ENCODE results near the gene LTO1. TPM values are rescaled to one million over a fixed set of nuclear protein-coding genes. Genes with fewer than 3 reads are reported as not detected.

The LTO1 gene
- total RNA-seq, 4 donors from 2014 or later = 23.5 to 40.0 (median 26.9) TPM

DNA sequence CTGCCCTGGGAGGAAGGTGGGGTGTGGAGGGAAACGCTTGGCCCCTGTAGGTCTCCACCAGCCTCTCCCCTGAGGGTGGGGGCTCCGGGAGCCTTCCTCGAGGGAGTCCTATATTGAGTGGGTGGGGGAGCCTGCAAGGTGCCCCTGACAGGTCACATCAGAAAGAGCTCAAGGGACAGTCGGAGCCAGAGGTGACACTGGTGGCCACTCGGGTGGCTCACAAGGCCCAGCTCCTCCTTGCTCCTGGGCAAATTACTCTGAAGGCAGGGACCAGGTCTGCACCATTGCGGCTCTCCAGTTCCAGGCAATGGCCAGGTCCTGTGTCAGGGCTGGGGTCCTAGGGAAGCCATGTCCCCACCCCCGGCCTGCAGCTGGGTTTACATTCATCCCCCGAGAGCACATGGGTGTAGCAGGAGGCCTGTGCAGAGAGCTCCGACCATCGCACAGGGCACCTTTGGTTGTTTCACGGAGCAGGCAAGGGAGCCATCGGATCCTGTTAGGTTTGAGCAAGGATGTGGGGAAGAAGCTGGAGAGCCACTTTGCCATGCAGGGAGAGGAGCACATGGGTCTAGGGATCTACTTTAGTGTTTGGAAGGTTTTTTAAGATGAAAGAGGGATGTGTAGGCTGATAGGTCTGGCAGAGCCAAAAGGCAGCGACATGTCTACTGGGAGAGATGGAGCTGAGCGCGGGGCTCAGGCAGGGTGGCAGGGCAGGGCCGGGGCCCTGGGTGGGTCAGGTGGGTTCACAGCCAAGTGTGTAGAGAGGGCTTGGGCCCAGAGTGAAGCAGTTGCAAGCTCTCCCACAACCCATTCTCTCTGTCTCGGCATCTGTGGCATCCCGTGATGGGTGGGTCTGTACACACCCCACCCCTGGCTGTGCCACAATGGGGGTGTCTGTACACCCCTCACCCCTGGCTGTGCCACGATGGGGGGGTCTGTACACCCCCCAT is 19.4 kb downstream of the LTO1 start:
- no peak for DNase-seq
- Histone ChIP-seq H3K27ac (no peak overlapping the region), H3K4me3 (replicated peaks in 1 of 3) (no peak overlapping the region), H3K4me1 (no peaks in the 10 kb centered on the region), H3K9me3 (no peaks in the 10 kb centered on the region), H3K36me3 (peaks cover 12 to 20% of the 10 kb centered on the region in 2 donors), H3K27me3 (no peaks in the 10 kb centered on the region)
- intact Hi-C loops (cut with DNase I) = no loop called here
- 91 to 92% methylated on average over 11 to 19 of the region's 19 CpGs for WGBS, 2 donors
- TF ChIP-seq POLR2A (IDR thresholded peaks at IDR 0.05) = no peak
- TF ChIP-seq, protein P1, sequence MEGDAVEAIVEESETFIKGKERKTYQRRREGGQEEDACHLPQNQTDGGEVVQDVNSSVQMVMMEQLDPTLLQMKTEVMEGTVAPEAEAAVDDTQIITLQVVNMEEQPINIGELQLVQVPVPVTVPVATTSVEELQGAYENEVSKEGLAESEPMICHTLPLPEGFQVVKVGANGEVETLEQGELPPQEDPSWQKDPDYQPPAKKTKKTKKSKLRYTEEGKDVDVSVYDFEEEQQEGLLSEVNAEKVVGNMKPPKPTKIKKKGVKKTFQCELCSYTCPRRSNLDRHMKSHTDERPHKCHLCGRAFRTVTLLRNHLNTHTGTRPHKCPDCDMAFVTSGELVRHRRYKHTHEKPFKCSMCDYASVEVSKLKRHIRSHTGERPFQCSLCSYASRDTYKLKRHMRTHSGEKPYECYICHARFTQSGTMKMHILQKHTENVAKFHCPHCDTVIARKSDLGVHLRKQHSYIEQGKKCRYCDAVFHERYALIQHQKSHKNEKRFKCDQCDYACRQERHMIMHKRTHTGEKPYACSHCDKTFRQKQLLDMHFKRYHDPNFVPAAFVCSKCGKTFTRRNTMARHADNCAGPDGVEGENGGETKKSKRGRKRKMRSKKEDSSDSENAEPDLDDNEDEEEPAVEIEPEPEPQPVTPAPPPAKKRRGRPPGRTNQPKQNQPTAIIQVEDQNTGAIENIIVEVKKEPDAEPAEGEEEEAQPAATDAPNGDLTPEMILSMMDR (IDR thresholded peaks at IDR 0.05) = no peak

DNA sequence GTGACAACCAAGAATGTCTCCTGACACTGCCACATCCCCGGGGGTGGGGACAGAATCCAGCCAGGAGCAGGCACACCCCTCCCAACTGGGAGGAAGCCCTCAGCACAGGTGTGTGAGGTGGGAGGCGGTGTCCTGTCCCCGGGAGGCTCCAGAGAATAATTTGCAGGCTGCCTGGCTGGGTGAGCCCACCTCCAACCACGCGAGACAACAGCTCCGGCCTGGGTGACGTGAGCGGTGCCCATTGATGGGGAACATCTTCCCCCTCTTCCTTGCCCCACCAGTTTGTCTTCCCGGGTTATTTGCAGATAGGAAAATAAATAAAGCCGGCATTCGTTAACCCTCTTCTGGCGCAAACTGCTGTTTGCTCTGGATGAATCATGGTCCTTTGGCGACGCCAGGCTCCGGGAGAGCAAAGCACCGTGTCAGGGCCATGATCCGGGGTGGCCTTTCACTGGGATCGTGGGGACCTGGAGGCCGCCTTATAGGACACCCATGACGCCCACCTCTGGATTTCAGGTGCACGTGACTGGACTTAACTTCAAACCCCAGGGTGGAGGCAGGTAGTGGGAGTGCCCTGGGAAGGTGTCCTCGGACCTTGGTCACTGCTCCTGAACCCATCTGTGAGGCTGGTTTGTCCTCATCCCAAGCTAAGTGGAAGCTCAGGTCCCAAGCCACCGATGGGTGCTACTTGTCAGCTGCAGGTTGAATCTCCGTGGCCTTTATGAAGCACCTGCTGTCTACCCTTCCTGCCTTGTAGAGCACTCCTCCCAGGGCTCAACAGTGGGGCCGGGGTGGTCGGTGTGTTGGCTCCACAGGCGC is 20.3 kb downstream of the LTO1 start:
- H3K4me1 ChIP-seq = no peaks in the 10 kb centered on the region
- TF ChIP-seq POLR2A (IDR thresholded peaks at IDR 0.05) = no peak
- TF ChIP-seq, protein P1 (IDR thresholded peaks at IDR 0.05) = no peak
- 77% methylated on average over 19 to 21 of the region's 27 CpGs for WGBS, 2 donors
- H3K4me3 ChIP-seq (replicated peaks in 1 of 3) = no peak overlapping the region
- H3K9me3 ChIP-seq = no peaks in the 10 kb centered on the region
- no peak overlapping the region for H3K27ac ChIP-seq
- DNase-seq = no peak
- H3K27me3 ChIP-seq = no peaks in the 10 kb centered on the region
- peaks cover 19 to 29% of the 10 kb centered on the region in 2 donors for H3K36me3 ChIP-seq
- intact Hi-C loops (cut with DNase I) = no loop called here

DNA sequence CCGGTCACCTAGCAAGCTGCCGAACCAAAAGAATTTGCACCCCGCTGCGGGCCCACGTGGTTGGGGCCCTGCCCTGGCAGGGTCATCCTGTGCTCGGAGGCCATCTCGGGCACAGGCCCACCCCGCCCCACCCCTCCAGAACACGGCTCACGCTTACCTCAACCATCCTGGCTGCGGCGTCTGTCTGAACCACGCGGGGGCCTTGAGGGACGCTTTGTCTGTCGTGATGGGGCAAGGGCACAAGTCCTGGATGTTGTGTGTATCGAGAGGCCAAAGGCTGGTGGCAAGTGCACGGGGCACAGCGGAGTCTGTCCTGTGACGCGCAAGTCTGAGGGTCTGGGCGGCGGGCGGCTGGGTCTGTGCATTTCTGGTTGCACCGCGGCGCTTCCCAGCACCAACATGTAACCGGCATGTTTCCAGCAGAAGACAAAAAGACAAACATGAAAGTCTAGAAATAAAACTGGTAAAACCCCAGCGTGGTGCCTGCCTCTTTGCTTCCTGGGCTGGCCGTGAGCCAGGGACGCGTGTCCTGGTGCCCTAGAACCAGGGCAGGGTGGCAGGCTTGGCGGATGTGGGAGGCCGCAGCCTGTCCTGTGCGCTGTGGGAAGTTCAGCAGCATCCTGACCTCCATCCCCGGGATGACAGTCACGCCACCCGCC is 21.0 kb downstream of the LTO1 start:
- Histone ChIP-seq H3K36me3 (peaks cover 26 to 34% of the 10 kb centered on the region in 2 donors), H3K4me1 (no peaks in the 10 kb centered on the region), H3K27ac (no peak overlapping the region), H3K4me3 (replicated peaks in 1 of 3) (no peak overlapping the region), H3K9me3 (no peaks in the 10 kb centered on the region), H3K27me3 (no peaks in the 10 kb centered on the region)
- TF ChIP-seq POLR2A (IDR thresholded peaks at IDR 0.05) = no peak
- TF ChIP-seq, protein P1 (IDR thresholded peaks at IDR 0.05) = no peak
- no peak for DNase-seq
- intact Hi-C loops (cut with DNase I) = no loop called here
- 80 to 90% methylated on average over 26 to 34 of the region's 38 CpGs for WGBS, 2 donors

DNA sequence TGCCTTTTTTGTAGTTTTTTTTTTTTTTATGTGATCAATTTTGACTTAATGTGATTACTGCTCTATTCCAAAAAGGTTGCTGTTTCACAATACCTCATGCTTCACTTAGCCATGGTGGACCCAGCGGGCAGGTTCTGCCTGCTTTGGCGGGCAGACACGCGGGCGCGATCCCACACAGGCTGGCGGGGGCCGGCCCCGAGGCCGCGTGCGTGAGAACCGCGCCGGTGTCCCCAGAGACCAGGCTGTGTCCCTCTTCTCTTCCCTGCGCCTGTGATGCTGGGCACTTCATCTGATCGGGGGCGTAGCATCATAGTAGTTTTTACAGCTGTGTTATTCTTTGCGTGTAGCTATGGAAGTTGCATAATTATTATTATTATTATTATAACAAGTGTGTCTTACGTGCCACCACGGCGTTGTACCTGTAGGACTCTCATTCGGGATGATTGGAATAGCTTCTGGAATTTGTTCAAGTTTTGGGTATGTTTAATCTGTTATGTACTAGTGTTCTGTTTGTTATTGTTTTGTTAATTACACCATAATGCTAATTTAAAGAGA is 21.7 kb downstream of the LTO1 start:
- intact Hi-C loops (cut with DNase I) = no loop called here
- H3K4me3 ChIP-seq (replicated peaks in 1 of 3) = no peak overlapping the region
- 91 to 92% methylated on average over 23 of the region's 23 CpGs for WGBS, 2 donors
- TF ChIP-seq, protein P1 (IDR thresholded peaks at IDR 0.05) = no peak
- no peak for TF ChIP-seq POLR2A (IDR thresholded peaks at IDR 0.05)
- no peaks in the 10 kb centered on the region for H3K9me3 ChIP-seq
- H3K27ac ChIP-seq = no peak overlapping the region
- H3K27me3 ChIP-seq = no peaks in the 10 kb centered on the region
- peaks cover 32 to 39% of the 10 kb centered on the region in 2 donors for H3K36me3 ChIP-seq
- DNase-seq = no peak
- H3K4me1 ChIP-seq = no peaks in the 10 kb centered on the region
